ENCODE measurements around the gene SLC13A5.
A peak's percentile ranks its signal among the peaks of the same experiment; 100 is the strongest.

SLC13A5 gene

DNA sequence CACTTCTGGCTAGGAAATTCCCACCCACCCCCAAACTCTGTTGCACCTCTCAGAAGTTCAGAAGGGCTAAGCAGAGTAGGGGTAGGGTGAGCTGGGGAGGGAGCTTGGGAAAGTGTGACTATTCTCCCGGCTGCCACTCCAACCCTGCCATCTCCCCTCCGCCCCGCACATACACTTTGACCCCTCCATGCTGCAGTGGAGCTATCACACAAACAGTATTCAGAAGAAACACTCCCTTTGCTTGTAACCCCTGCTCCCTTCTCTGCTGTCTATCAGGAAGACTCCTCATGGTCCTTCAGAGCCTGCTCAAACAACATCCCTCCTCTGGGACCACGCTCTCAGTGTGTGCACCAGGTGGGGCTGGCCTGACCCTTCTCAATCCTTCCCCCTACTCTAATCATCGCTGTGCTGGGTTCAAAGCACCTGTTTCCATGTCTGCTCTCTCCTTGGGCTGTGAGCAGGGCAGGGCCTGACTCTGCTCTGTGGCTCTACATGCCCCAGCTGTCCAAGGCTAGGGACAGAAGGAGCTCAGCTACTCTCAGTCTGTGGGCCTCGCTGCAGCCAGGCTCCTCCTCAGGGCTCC lies 8.6 kb downstream of the SLC13A5 start:
- H3K4me3 ChIP-seq (replicated peaks; ENCODE audit: low read depth, low read length): no peak overlapping the region
- TF ChIP-seq, protein P1, sequence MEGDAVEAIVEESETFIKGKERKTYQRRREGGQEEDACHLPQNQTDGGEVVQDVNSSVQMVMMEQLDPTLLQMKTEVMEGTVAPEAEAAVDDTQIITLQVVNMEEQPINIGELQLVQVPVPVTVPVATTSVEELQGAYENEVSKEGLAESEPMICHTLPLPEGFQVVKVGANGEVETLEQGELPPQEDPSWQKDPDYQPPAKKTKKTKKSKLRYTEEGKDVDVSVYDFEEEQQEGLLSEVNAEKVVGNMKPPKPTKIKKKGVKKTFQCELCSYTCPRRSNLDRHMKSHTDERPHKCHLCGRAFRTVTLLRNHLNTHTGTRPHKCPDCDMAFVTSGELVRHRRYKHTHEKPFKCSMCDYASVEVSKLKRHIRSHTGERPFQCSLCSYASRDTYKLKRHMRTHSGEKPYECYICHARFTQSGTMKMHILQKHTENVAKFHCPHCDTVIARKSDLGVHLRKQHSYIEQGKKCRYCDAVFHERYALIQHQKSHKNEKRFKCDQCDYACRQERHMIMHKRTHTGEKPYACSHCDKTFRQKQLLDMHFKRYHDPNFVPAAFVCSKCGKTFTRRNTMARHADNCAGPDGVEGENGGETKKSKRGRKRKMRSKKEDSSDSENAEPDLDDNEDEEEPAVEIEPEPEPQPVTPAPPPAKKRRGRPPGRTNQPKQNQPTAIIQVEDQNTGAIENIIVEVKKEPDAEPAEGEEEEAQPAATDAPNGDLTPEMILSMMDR (IDR thresholded peaks at IDR 0.05; ENCODE audit: low read length, missing control alignments): no peak
- DNase-seq (ENCODE audit: low read depth): no peak

GRCh38 chr17:6703751-6704150 lies 9.4 kb downstream of the SLC13A5 start:
- DNase-seq (ENCODE audit: low read depth): no peak
- H3K4me3 ChIP-seq (replicated peaks; ENCODE audit: low read depth, low read length): no peak overlapping the region
- TF ChIP-seq, protein P1 (IDR thresholded peaks at IDR 0.05; ENCODE audit: low read length, missing control alignments): no peak

GRCh38 chr17:6702567-6703215 lies 10.5 kb downstream of the SLC13A5 start:
- no peak for DNase-seq (ENCODE audit: low read depth)
- TF ChIP-seq, protein P1 (IDR thresholded peaks at IDR 0.05; ENCODE audit: low read length, missing control alignments): no peak
- H3K4me3 ChIP-seq (replicated peaks; ENCODE audit: low read depth, low read length): no peak overlapping the region

- TF ChIP-seq, protein P1 (IDR thresholded peaks at IDR 0.05; ENCODE audit: low read length, missing control alignments): peak; percentile 31
- DNase-seq (ENCODE audit: low read depth): peak; percentile 17
- no peak overlapping the region for H3K4me3 ChIP-seq (replicated peaks; ENCODE audit: low read depth, low read length)
Observed at GRCh38 chr17:6701719-6702118, 11.4 kb downstream of the SLC13A5 start.

GRCh38 chr17:6700948-6701307 lies 12.2 kb downstream of the SLC13A5 start:
- H3K4me3 ChIP-seq (replicated peaks; ENCODE audit: low read depth, low read length): no peak overlapping the region
- DNase-seq (ENCODE audit: low read depth): no peak
- TF ChIP-seq, protein P1 (IDR thresholded peaks at IDR 0.05; ENCODE audit: low read length, missing control alignments): no peak

GRCh38 chr17:6699997-6700947 lies 12.9 kb downstream of the SLC13A5 start:
- H3K4me3 ChIP-seq (replicated peaks; ENCODE audit: low read depth, low read length): no peak overlapping the region
- TF ChIP-seq, protein P1 (IDR thresholded peaks at IDR 0.05; ENCODE audit: low read length, missing control alignments): no peak
- DNase-seq (ENCODE audit: low read depth): no peak

All from fibroblast of pulmonary artery (primary cell).